H1 (cell line): ENCODE results near the gene C2. TPM values are rescaled to one million over a fixed set of nuclear protein-coding genes. Genes with fewer than 3 reads are reported as not detected.
A peak's percentile ranks its signal among the peaks of the same experiment; 100 is the strongest.

Experiments
- CTCF ChIA-PET: fragments of 300-600 bp; sonication (Branson Sonifier 250); formaldehyde crosslinking; loops from one replicate; lab custom pipeline; 2021; ENCODE audit not compliant: partially characterized antibody; lab: Charles Lee
- POLR2A ChIA-PET: fragments of 300-600 bp; sonication (Branson Sonifier 250); formaldehyde crosslinking; loops from one replicate; lab custom pipeline; 2021; ENCODE audit warnings: inconsistent platforms; ENCODE audit not compliant: partially characterized antibody; lab: Charles Lee
- DNase-seq, 2 experiments: peaks; one replicate each; pipeline versions ENCODE4 v3.0.0 to v3.0.0-alpha.2; 2010 to 2022; ENCODE audit warnings: low spot score in 2 of 2, low read depth in 1 of 2, mixed read lengths in 1 of 2
- FAIRE-seq: peaks from 2 replicates; lab custom pipeline; 2011; peaks lifted over from hg19 to GRCh38; lab: Jason Lieb, UNC
- H2AFZ ChIP-seq: 2 replicates; pipeline ENCODE4 v1.8.1; 2012; ENCODE audit warnings: low read length, inconsistent platforms
- H2AK5ac ChIP-seq: 2 replicates; pipeline ENCODE4 v1.6.1; 2013; ENCODE audit warnings: low read depth, low read length
- H2BK120ac ChIP-seq: replicated peaks from 2 replicates; pipeline ENCODE3; 2013; ENCODE audit warnings: low read depth, low read length, inconsistent platforms
- H2BK12ac ChIP-seq: 2 replicates; pipeline ENCODE4 v1.6.1; 2013; ENCODE audit warnings: low read depth, low read length
- H2BK15ac ChIP-seq: 2 replicates; pipeline ENCODE4 v1.6.1; 2013; ENCODE audit warnings: low read length
- H2BK20ac ChIP-seq: 2 replicates; pipeline ENCODE4 v1.6.1; 2013; ENCODE audit warnings: low read length
- H2BK5ac ChIP-seq: 2 replicates; pipeline ENCODE4 v1.6.1; 2013; ENCODE audit warnings: low read depth, low read length
- H3K14ac ChIP-seq: 2 replicates; pipeline ENCODE4 v1.6.1; 2013; ENCODE audit warnings: inconsistent platforms; ENCODE audit not compliant: insufficient read length
- H3K18ac ChIP-seq: 2 replicates; pipeline ENCODE4 v1.6.1; 2013; ENCODE audit warnings: low read length; ENCODE audit errors: extremely low read depth
- H3K23ac ChIP-seq: 2 replicates; pipeline ENCODE4 v1.6.1; 2013; ENCODE audit warnings: inconsistent platforms; ENCODE audit not compliant: insufficient read length
- H3K23me2 ChIP-seq: 2 replicates; pipeline ENCODE4 v1.6.1; 2013; ENCODE audit warnings: low read depth, low read length
- H3K27ac ChIP-seq: 2 replicates; pipeline ENCODE4 v1.6.1; 2011; ENCODE audit warnings: low read depth, low read length, inconsistent platforms
- H3K27me3 ChIP-seq, 4 experiments: replicated peaks in 1 of 4; 1 replicate in 1 of 4; 2 replicates in 3 of 4; pipeline versions ENCODE4 v1.6.1 to v1.8.1; 2011 to 2013; ENCODE audit warnings: low read length in 3 of 4, mild to moderate bottlenecking in 3 of 4, inconsistent platforms in 2 of 4, mixed read lengths in 2 of 4, moderate library complexity in 1 of 4; ENCODE audit not compliant: control insufficient read depth in 3 of 4, insufficient read depth in 3 of 4; ENCODE audit errors: extremely low read depth in 1 of 4
- H3K36me3 ChIP-seq, 4 experiments: 2 replicates each; pipeline versions ENCODE4 v1.6.1 to v1.8.1; 2011 to 2013; ENCODE audit warnings: mild to moderate bottlenecking in 4 of 4, low read length in 3 of 4, moderate library complexity in 2 of 4, control low read depth in 1 of 4, inconsistent platforms in 1 of 4; ENCODE audit not compliant: insufficient read depth in 4 of 4, control insufficient read depth in 2 of 4
- H3K4ac ChIP-seq: replicated peaks from 2 replicates; pipeline ENCODE3; 2013; ENCODE audit warnings: low read length, low read depth, mixed read lengths, inconsistent platforms; ENCODE audit not compliant: insufficient read length
- H3K4me1 ChIP-seq, 4 experiments: replicated peaks in 1 of 4; 1 replicate in 1 of 4; 2 replicates in 3 of 4; pipeline versions ENCODE4 v1.6.1 to v1.8.1; 2011 to 2013; ENCODE audit warnings: low read length in 3 of 4, inconsistent platforms in 2 of 4, mixed read lengths in 1 of 4; ENCODE audit not compliant: insufficient read depth in 4 of 4, control insufficient read depth in 3 of 4
- H3K4me2 ChIP-seq, 2 experiments: 2 replicates each; pipeline versions ENCODE4 v1.6.1 to v1.8.1; 2011 to 2013; ENCODE audit warnings: low read depth in 2 of 2, low read length in 2 of 2, control low read depth in 1 of 2, inconsistent platforms in 1 of 2, mild to moderate bottlenecking in 1 of 2; ENCODE audit not compliant: insufficient read depth in 1 of 2
- H3K4me3 ChIP-seq, 4 experiments: fragments of 200-600, 300-600 bp in 1 of 4; sonication (generic), shearing (Covaris generic), sonication (Bioruptor Twin) in 1 of 4; 2 replicates each; pipeline versions ENCODE4 v1.5.1 to v1.8.1; 2011 to 2016; ENCODE audit warnings: low read length in 4 of 4, low read depth in 3 of 4, control low read depth in 2 of 4, inconsistent platforms in 2 of 4, mild to moderate bottlenecking in 2 of 4, mixed read lengths in 1 of 4, moderate library complexity in 1 of 4; ENCODE audit not compliant: insufficient read depth in 2 of 4; ENCODE audit errors: extremely low read depth in 1 of 4
- H3K56ac ChIP-seq: replicated peaks from 2 replicates; pipeline ENCODE3; 2013; ENCODE audit warnings: low read depth, mild to moderate bottlenecking, mixed read lengths, low read length, inconsistent platforms; ENCODE audit not compliant: insufficient read length
- H3K79me1 ChIP-seq: 2 replicates; pipeline ENCODE4 v1.6.1; 2013; ENCODE audit warnings: low read depth, low read length, control low read depth
- H3K79me2 ChIP-seq, 2 experiments: 2 replicates each; pipeline versions ENCODE4 v1.6.1 to v1.8.1; 2012 to 2013; ENCODE audit warnings: low read length in 2 of 2, mild to moderate bottlenecking in 2 of 2, inconsistent platforms in 1 of 2; ENCODE audit not compliant: insufficient read depth in 2 of 2, control insufficient read depth in 1 of 2
- H3K9ac ChIP-seq, 4 experiments: replicated peaks in 1 of 4; 1 replicate in 1 of 4; 2 replicates in 3 of 4; pipeline versions ENCODE4 v1.6.1 to v1.8.1; 2011 to 2013; ENCODE audit warnings: low read depth in 3 of 4, low read length in 3 of 4, control low read depth in 2 of 4, mild to moderate bottlenecking in 2 of 4, moderate library complexity in 2 of 4, inconsistent platforms in 1 of 4; ENCODE audit errors: extremely low read depth in 1 of 4
- H3K9me3 ChIP-seq, 2 experiments: 2 replicates each; pipeline versions ENCODE4 v1.6.1 to v1.8.1; 2012 to 2013; ENCODE audit warnings: mild to moderate bottlenecking in 2 of 2, moderate library complexity in 2 of 2, control low read depth in 1 of 2, inconsistent platforms in 1 of 2, low read depth in 1 of 2, low read length in 1 of 2, mixed read lengths in 1 of 2; ENCODE audit not compliant: insufficient read depth in 2 of 2
- H4K20me1 ChIP-seq, 2 experiments: replicated peaks in 1 of 2; 2 replicates each; pipeline versions ENCODE3 to v1.8.1; 2011 to 2013; ENCODE audit warnings: inconsistent platforms in 2 of 2, low read length in 2 of 2, mild to moderate bottlenecking in 1 of 2; ENCODE audit not compliant: insufficient read depth in 2 of 2, control insufficient read depth in 1 of 2
- H4K5ac ChIP-seq: 2 replicates; pipeline ENCODE4 v1.6.1; 2013; ENCODE audit warnings: low read length, low read depth, mixed read lengths, inconsistent platforms; ENCODE audit not compliant: insufficient read length
- H4K8ac ChIP-seq: 2 replicates; pipeline ENCODE4 v1.8.0; 2013; ENCODE audit warnings: mild to moderate bottlenecking, moderate library complexity, low read length, inconsistent platforms; ENCODE audit not compliant: insufficient read depth; ENCODE audit errors: extremely low read depth
- H4K91ac ChIP-seq: replicated peaks from 2 replicates; pipeline ENCODE3; 2013; ENCODE audit warnings: low read length, mixed read lengths, inconsistent platforms; ENCODE audit not compliant: insufficient read length
- KDM1A ChIP-seq: fragments of 200-600, 300-600 bp; sonication (generic); IDR thresholded peaks from 2 replicates; pipeline ENCODE4 v1.7.1; 2016; ENCODE audit warnings: mild to moderate bottlenecking, low read length, borderline replicate concordance
- POU5F1 ChIP-seq: IDR thresholded peaks from 2 replicates; pipeline ENCODE4 v1.6.1; 2011; ENCODE audit warnings: low read depth, mild to moderate bottlenecking, low read length, moderate library complexity
- SIX5 ChIP-seq: IDR thresholded peaks from 2 replicates; pipeline ENCODE4 v1.6.1; 2011; ENCODE audit warnings: mild to moderate bottlenecking, low read depth, low read length
- SP1 ChIP-seq: IDR thresholded peaks from 2 replicates; pipeline ENCODE4 v1.6.1; 2011; ENCODE audit warnings: low read depth, low read length
- SRF ChIP-seq: IDR thresholded peaks from 2 replicates; pipeline ENCODE4 v1.6.1; 2011; ENCODE audit warnings: mild to moderate bottlenecking, low read depth, low read length, moderate library complexity
- WGBS, 2 experiments: shearing (Covaris generic) in 1 of 2; methylation state at CpG; one replicate each; pipeline versions ENCODE4 v1.1.6 to v1.1.7; 2013 to 2015; ENCODE audit warnings: low lambda C conversion rate in 2 of 2, mixed read lengths in 2 of 2, inconsistent platforms in 1 of 2, low coverage in 1 of 2, missing lambda C conversion rate in 1 of 2; ENCODE audit not compliant: insufficient replicate concordance in 2 of 2, insufficient coverage in 1 of 2, insufficient read length in 1 of 2; ENCODE audit errors: extremely low coverage in 1 of 2, missing lambda C conversion rate in 1 of 2; 5-methylcytosine and 5-hydroxymethylcytosine counted together
- long read RNA-seq, 2 experiments: library from RNA in 1 of 2; library from capped mRNA in 1 of 2; stranded (forward); transcript quantifications; one replicate each; pipeline ENCODE4 v2.0.0, GENCODE V29; 2021; ENCODE audit warnings: inconsistent platforms in 1 of 2
- polyA minus RNA-seq, 3 experiments: library from RNA; depleted of rRNA, polyadenylated mRNA; stranded (reverse); fragments of >200 nt; gene quantifications; 1 replicate in 2 of 3; 2 replicates in 1 of 3; pipeline ENCODE4 v1.2.3, GENCODE V29; 2011
- polyA plus RNA-seq, 7 experiments: library from polyadenylated mRNA; depleted of rRNA in 3 of 7; stranded (reverse) in 5 of 7; unstranded in 2 of 7; fragments of >200 nt in 5 of 7; fragments of 200-250 nt in 2 of 7; gene quantifications; 1 replicate in 5 of 7; 2 replicates in 1 of 7; 4 replicates in 1 of 7; pipeline versions ENCODE4 v1.2.1 to v1.2.3, GENCODE V29; 2011 to 2013; ENCODE audit warnings: missing spikeins in 2 of 7, mixed read lengths in 2 of 7
- total RNA-seq: library from RNA; stranded (reverse); fragmentation: NEBNext Ultra II Directional; extraction: Animal tissue kit (Norgen Biotek cat#: 25700); gene quantifications from 2 replicates; pipeline ENCODE4 v1.2.1, GENCODE V29; 2021
- TF ChIP-seq, protein P1 (sequence below), 3 experiments: IDR thresholded peaks; 1 replicate in 2 of 3; 2 replicates in 1 of 3; pipeline versions ENCODE4 v1.5.1 to v1.6.1; 2011; ENCODE audit warnings: low read length in 3 of 3, mild to moderate bottlenecking in 3 of 3, inconsistent platforms in 2 of 3, low read depth in 1 of 3, moderate library complexity in 1 of 3; ENCODE audit not compliant: insufficient read depth in 1 of 3; ENCODE audit errors: control extremely low read depth in 1 of 3

The C2 gene
- total RNA-seq: 0.26 and 0.61 TPM in 2 replicates
- 0.38 and 1.0 TPM in 2 replicates for polyA plus RNA-seq (2011; rRNA removed)
- 1.0 TPM for polyA plus RNA-seq (2011; cell fraction: cytosol; rRNA removed)
- 0.98 TPM for polyA plus RNA-seq (2011; cell fraction: nucleus; rRNA removed)
- 0.44 to 1.3 TPM (median 0.91 TPM) in 4 replicates for polyA plus RNA-seq (2012, experiment 1 of 2)
- 0.34 TPM for polyA plus RNA-seq (2012, experiment 2 of 2)
- 0.41 TPM for polyA plus RNA-seq (2013, experiment 1 of 2)
- 0.11 TPM for polyA plus RNA-seq (2013, experiment 2 of 2)
- polyA minus RNA-seq (2011; rRNA and poly(A)+ RNA removed): 0.25 and 0.88 TPM in 2 replicates
- 3.3 TPM for polyA minus RNA-seq (2011; cell fraction: cytosol; rRNA and poly(A)+ RNA removed)
- polyA minus RNA-seq (2011; cell fraction: nucleus; rRNA and poly(A)+ RNA removed): not detected
- long read RNA-seq, experiment 1: 0 reads
- long read RNA-seq, experiment 2, partial matches to known transcripts: 0 of 1 reads
- long read RNA-seq, experiment 2, other reads (novel, unspliced or antisense): 1 of 1 reads

DNA sequence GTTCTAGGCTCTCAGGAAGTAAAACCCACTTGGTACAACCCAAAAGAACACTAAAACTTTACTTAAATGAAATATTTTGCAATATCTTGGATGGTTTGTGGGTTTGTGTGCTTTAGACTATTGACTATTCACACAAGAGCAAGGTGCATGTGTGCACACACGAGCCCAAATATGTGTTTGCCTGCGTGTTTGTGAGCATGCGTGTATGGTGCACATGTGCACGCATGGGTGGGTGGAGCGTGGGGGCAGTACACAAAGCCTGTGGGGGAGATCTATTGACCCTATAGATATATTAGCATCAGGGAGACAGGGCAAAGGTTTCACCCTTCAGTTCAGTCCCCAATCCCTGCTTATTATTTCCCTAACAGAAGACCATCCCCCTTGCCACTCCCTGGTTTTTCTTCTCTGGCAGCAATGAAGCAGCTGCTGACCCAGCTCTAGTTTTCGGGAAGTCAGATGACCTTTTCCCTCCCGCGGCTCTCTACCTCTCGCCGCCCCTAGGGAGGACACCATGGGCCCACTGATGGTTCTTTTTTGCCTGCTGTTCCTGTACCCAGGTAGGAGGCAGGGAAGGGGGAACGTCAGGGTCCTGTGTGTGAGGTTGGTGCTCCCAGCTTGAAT lies at the start of gene C2:
C2 (plus strand) TSS at position 476 of the 621 bp plus-strand sequence; CDS start at position 512, 36 bp downstream.
- no peak within 1 kb of the TSS for H3K9ac ChIP-seq
- H2AK5ac ChIP-seq: no peak within 1 kb of the TSS
- H3K4me1 ChIP-seq: no peaks in the 10 kb centered on the region
- H3K14ac ChIP-seq: no peak within 1 kb of the TSS
- H3K23me2 ChIP-seq: no peaks in the 10 kb centered on the region
- no peaks in the 10 kb centered on the region for H4K20me1 ChIP-seq
- no peak within 1 kb of the TSS for H3K23ac ChIP-seq
- H2BK12ac ChIP-seq: no peak within 1 kb of the TSS
- no peak within 1 kb of the TSS for H4K8ac ChIP-seq
- H3K27me3 ChIP-seq: no peaks in the 10 kb centered on the region
- peak within 1 kb of the TSS; percentile 22 for H4K91ac ChIP-seq
- DNase-seq: no peak
- no peak within 1 kb of the TSS for H3K18ac ChIP-seq
- H2BK20ac ChIP-seq: no peak within 1 kb of the TSS
- H3K9me3 ChIP-seq: no peaks in the 10 kb centered on the region
- H2BK5ac ChIP-seq: no peak within 1 kb of the TSS
- TF ChIP-seq POU5F1: no peak
- TF ChIP-seq KDM1A: no peak
- TF ChIP-seq, protein P1, sequence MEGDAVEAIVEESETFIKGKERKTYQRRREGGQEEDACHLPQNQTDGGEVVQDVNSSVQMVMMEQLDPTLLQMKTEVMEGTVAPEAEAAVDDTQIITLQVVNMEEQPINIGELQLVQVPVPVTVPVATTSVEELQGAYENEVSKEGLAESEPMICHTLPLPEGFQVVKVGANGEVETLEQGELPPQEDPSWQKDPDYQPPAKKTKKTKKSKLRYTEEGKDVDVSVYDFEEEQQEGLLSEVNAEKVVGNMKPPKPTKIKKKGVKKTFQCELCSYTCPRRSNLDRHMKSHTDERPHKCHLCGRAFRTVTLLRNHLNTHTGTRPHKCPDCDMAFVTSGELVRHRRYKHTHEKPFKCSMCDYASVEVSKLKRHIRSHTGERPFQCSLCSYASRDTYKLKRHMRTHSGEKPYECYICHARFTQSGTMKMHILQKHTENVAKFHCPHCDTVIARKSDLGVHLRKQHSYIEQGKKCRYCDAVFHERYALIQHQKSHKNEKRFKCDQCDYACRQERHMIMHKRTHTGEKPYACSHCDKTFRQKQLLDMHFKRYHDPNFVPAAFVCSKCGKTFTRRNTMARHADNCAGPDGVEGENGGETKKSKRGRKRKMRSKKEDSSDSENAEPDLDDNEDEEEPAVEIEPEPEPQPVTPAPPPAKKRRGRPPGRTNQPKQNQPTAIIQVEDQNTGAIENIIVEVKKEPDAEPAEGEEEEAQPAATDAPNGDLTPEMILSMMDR (IDR thresholded peaks at IDR 0.05; ENCODE audit: control extremely low read depth in 1 of 3, insufficient read depth in 1 of 3, low read depth in 1 of 3, low read length in 3 of 3): no peak
- no peak for TF ChIP-seq SRF
- no peak for TF ChIP-seq SIX5
- TF ChIP-seq SP1: no peak
- TF ChIP-seq, all 59 proteins: peak for 0
- Histone ChIP-seq H3K4ac (no peak within 1 kb of the TSS), H3K36me3 (no peaks in the 10 kb centered on the region), H2BK15ac (no peak within 1 kb of the TSS), H3K4me3 (no peak within 1 kb of the TSS), H3K27ac (no peak within 1 kb of the TSS), H3K79me1 (no peaks in the 10 kb centered on the region), H2BK120ac (no peak within 1 kb of the TSS), H4K5ac (no peak within 1 kb of the TSS), H3K4me2 (no peak within 1 kb of the TSS), H3K56ac (no peak within 1 kb of the TSS), H2AFZ (peak within 1 kb of the TSS; percentile 84; the same call in 1 of the 2 replicates), H3K79me2 (no peaks in the 10 kb centered on the region)
- POLR2A ChIA-PET: interaction anchor here (1.4 kb wide), 1 partner anchor 23 kb away, joined by 4 read pairs; no protein-coding TSS in a partner anchor
- CTCF ChIA-PET: no interaction called here
- FAIRE-seq: no peak
- 83% methylated on average over 11 of the region's 11 CpGs; no CpG with 5 or more reads in 1 of the 2 experiments for WGBS, 2 experiments
